ENCODE results near the gene CDADC1.

- TF ChIP-seq, protein P1, sequence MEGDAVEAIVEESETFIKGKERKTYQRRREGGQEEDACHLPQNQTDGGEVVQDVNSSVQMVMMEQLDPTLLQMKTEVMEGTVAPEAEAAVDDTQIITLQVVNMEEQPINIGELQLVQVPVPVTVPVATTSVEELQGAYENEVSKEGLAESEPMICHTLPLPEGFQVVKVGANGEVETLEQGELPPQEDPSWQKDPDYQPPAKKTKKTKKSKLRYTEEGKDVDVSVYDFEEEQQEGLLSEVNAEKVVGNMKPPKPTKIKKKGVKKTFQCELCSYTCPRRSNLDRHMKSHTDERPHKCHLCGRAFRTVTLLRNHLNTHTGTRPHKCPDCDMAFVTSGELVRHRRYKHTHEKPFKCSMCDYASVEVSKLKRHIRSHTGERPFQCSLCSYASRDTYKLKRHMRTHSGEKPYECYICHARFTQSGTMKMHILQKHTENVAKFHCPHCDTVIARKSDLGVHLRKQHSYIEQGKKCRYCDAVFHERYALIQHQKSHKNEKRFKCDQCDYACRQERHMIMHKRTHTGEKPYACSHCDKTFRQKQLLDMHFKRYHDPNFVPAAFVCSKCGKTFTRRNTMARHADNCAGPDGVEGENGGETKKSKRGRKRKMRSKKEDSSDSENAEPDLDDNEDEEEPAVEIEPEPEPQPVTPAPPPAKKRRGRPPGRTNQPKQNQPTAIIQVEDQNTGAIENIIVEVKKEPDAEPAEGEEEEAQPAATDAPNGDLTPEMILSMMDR (IDR thresholded peaks at IDR 0.05; ENCODE audit: insufficient read depth, low read length, poor library complexity, severe bottlenecking) = no peak
- TF ChIP-seq EZH2phosphoT487 (conservative IDR thresholded peaks at IDR 0.05; ENCODE audit: low read length) = no peak
Observed at GRCh38 chr13:49272296-49272695, 24.6 kb downstream of the CDADC1 start.
